Fibroblast of upper back skin (primary cell): ENCODE measurements around the gene GRIK4.

Experiments
- DNase-seq: peaks from one replicate; pipeline ENCODE4 v3.0.0-alpha.2; 2013

Gene GRIK4

DNA sequence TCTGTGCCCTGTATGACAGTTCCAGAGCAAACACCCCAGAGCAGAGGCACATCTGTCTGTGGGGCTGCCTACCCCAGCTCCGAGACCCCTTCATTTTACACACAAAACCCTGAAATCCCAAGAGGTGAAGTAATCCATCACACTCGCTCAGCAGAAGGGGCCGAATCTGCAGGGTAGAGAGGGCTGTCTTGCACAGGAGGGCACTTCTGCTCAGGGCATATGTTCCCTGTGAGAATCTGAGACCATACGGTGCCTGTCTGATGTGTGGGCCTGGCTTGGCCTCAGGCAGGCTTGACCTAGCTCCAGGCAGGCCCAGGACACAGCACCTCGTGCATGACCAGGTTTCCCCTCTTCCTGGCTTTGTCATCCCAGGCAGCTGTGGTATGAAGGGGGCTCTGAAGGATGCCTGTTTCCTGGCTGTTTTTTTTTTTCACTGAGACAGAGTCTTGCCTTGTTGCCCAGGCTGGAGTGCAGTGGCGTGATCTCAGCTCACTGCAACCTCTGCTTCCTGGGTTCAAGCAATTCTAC is 37.2 kb downstream of the GRIK4 start:
- no peak for DNase-seq

- DNase-seq = no peak
Observed at GRCh38 chr11:120549346-120549745, 37.8 kb downstream of the GRIK4 start.

DNA sequence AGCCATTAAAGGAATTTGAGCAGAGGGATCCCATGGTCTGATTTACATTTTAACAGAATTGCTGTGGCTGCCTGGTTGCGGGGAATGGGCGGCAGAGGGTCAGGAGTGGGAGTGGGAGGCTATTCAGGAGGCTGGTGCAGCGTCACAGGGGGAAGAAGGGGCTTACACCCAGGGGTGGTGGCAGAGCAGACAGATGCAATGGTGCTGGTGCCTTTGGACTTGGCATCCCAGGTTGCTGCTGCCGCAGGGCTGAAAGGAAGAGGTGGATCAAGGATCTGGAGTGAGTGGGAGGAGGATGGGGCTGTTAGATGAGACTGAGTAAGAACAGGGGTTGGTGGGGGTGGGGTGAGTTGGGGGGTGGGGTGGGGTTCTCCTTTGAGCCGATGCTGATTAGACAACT is 38.5 kb downstream of the GRIK4 start:
- DNase-seq = no peak

DNA sequence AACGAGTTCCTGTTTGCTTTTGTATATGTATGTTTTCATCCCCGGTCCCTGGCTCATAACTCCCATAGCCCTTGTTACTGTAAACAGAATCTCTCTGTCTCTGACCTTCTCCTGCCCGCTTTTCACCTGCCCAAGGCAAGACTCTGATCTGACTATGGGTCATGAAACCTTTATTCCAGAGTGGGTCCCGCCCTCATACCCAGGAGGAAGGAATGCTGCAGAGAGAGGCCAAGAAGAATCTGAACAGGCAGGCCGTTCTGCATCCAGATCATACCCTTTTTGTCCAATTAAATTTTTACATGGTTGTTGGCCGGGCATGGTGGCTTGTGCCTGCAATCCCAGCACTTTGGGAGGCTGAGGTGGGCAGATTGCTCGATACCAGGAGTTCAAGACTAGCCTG is 39.6 kb downstream of the GRIK4 start:
- DNase-seq = no peak

DNA sequence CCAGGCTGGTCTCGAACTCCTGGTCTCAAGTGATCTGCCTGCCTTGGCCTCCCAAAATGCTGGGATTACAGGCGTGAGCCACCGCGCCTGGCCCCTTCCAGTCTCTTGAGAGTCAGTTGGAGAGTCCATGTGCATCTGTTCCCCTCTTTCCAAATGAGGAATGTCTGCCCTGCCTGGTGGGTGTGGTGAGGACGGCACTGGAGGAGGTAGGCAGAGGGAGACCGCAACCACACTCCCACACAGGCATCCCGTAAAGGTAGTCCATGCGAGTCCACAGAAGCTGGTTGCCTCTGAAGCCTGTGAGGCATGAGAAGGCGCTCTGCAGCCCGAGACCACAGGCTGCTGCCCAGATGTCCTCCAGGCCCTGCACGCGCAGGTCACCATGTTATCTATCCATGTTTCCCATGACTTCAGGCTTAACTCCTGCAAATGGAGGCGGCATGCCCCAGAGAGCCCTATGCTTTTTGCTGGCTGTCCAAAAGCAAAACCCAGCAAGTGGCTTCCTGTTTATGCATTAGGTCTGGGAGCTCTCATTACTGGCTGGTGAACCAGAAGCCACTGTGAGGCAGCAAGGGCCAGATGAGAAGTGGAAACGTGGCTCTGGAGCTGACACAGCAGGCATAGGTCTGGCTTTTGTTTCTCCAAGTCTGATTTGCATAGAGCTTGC is 43.4 kb downstream of the GRIK4 start:
- peak; percentile 16 for DNase-seq

DNA sequence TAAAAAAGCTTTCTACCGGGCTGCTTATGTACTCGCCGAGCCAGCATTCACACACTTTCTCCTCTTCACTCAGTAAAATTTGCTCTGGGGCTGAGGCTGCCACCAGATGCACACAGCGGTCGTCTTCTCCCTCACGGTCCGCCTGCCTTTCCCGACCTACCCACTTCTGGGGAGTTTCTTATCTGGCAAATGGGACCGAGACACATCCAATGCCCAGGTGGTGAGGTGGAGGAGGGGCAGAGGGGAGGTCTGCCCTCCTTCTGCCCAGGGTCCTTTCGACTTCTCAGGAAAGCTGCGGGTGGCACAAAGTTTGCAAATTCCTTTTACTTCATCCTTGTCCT is 43.9 kb downstream of the GRIK4 start:
- DNase-seq = no peak

DNA sequence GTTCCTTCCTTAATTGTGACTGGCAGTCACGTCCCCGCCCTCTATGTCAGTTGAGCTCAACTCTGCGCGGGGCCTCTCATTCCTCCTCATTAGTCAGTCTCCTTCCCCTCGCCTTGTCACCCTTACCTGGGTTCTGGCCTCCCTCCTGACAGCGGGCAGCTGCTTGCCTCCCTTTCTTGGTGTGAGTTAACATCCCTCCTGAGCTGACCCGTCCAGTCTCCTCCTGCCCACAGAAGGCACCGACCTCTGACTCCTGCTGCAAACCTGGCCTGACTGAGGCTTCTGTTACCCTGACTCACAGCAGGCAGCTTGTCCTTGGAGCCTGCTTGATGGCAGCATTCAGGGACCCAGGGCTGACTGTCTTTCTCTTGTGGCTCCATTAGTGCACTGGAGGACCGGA is 45.2 kb downstream of the GRIK4 start:
- no peak for DNase-seq

- no peak for DNase-seq
Observed at GRCh38 chr11:120558744-120559431, 47.3 kb downstream of the GRIK4 start.

DNA sequence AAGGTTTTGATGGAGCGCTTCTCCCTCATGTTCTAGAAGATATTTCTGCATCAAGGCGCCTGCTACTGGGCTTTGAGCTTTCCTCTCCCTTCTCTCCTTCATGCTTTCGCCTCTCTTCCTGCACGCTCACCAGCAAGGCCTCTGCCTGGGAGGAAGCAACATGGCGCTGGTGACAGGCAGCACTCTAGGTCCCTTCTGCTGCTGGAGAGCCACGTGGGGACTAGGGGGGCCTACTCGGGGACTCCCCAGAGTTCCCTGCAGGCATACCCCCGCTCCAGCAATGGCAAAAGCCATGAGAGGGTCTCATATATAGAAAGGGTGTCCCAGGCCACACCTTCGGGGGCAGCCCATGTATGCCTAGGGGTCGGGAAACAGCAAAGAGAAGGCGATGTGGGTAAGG is 49.7 kb downstream of the GRIK4 start:
- no peak for DNase-seq

DNA sequence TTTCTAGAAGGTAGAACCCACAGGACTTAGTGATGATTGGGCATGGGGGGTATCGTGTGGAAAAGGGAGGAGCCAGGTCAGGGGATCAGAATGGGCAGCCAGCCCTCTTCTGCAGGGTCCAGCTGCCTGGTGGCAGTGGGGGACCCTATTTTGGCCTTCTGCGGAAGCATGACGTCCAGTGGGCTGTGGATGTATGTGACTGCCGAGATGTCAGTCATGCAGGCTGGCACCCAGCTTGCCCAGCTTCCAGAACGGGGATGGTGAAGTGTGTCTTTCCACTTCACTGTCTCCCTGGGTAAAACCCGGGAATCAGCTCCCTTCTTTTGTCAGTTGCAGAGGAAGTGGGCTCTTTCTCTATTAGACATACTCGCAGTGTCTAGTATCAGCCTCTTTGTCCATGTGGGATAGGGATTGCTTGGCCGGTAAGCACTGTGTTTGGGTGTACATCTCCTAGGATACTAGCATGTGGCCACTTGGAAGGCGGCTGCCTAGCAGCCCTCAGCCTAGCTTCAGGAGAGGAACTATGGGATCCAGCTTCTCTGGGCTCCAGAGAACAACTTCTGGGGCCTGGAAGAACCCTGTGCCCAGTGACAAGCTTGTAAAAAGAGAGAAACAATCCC is 51.4 kb downstream of the GRIK4 start:
- no peak for DNase-seq

- no peak for DNase-seq
Observed at GRCh38 chr11:120563703-120564572, 52.4 kb downstream of the GRIK4 start.

DNA sequence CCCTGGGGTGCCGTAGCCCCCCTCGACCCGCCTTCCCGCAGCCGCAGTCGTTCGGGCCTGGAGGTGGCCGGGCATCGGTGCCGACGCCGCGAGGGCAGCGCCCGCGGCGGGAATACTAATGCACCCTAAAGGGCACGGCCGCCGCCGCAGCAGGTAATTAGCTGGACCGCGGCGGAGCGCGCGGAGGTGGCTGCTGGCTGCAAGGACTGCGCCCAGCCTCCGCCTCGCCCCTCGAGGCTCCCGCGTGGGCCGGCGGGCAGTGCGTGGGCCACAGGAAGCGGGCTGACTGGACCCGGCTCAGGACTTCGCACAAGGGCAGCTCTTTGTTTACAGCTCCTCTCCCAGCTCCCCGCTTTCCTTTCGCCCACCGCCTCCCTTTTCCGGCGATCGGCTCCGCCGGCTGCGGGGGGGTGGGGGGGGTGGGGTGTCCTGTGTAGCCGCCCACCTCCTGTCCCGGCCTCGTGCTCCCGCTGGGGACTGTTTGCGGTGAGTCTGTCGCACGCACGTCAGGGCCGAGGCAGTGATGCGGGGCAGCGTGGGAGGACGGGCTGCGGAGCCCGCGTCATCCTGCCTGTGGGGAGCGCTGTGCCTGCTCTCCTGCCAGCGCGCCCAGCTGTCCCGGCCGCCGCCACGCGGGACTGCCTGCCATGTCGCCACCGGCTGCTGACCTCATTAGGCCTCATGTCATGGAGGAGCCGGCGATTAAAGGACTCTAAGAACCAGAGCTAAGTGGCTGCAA is 53.2 kb downstream of the GRIK4 start:
- DNase-seq = no peak

DNA sequence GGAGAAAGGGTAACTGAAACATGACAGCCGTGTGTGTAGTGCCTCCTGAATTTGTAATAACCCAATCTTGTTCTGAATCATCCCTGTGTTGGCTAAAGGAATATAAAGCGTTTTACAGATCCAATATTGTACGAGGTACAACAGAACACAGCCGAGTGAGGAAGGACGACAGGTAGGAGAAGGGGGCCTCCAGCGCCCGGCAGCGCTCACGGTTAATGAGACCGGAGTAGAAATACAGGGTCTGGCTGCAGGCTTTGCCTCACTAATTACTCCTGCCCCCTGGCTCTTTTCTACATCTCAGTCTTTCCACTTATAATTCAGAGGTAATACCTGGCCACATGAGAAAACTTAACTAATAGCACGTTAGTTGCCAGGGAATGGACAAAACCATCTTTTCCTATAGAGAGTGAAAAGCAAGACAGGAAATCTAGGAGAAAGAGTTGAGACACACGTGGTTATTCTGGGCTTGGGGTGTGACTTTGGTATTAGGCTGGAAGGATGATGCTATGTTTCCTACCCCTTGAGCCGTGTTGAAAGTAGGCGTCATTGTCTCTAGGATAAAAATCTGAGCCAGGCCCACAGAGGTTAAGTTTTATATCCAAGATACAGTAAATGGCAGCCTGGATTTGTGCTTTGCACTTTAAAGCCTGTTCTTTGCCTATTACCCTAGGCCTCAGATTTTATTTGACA is 54.1 kb downstream of the GRIK4 start:
- no peak for DNase-seq

DNA sequence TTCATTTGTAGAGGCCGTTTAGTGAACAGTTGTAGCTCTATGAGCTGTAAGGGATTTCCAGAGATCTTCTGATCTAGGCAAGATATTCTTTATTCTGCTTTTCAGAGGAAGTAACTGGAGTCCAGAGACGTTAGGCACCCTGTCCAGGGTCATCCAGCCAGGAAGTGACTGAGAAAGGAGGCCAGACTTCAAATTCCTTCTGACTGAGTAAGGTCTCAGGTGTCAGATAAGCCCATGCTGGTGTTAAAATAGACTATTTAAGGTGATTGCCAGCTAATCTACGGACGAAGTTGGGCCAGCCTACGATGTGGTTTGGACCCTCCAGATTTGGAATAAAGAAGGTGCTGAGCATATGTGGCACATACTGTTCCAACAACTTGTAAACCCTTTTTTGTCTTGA is 54.6 kb downstream of the GRIK4 start:
- DNase-seq = no peak

DNA sequence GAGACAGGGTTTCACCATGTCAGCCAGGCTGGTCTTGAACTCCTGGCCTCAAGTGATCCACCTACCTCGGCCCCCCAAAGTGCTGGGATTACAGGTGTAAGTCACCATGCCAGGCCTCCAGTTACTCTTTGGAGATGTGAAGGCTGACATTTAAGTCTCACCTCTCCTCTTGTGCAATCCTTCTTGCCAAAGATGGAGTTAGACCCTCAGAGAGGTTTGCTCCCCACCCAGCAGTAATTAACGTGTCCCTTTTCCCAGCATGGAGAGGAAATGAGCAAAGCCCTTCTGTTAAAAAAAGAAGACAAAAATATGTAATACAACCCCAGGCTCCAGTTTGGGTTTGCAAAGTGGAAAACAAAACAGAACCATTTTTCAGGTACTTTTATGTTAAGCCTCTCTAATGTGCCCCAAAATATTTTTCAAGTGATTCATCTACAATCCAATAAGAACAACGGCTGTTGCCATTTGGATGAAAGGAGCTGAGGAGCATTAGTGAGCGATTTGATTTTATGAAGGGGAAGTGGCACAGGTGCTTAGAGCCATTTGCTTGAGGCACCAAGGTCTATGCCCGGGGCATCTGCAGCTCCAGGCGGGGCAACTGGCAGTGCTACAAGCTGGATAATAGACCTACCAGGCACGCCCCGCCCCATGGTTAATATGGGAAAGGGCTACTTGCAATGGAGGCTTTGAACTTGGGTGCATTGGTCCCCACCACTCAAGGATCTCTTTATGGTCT is 57.2 kb downstream of the GRIK4 start:
- no peak for DNase-seq

DNA sequence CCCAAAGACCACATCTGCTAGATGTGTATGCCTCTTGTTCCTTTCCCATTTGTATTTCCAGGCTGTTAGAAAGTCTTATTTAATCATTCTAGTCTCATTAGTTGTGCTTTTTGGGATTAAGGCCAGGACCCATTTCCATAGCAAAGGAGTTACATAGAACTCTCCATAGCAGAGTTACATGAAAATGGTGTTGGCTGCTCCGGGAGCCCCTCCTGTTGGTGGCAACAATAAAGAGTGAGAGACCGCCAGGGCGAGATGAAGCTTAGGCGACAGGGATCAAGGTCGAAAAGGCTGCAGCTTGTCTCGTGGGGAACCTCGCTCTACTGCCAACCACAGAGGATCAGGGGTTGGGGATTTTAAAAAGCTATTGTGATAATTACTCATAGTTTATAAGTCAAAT is 58.3 kb downstream of the GRIK4 start:
- DNase-seq = no peak

- no peak for DNase-seq
Observed at GRCh38 chr11:120571476-120571875, 59.9 kb downstream of the GRIK4 start.

- DNase-seq = no peak
Observed at GRCh38 chr11:120573756-120574354, 62.3 kb downstream of the GRIK4 start.

- no peak for DNase-seq
Observed at GRCh38 chr11:120574876-120575275, 63.3 kb downstream of the GRIK4 start.

GRCh38 chr11:120575461-120575860 is 63.9 kb downstream of the GRIK4 start:
- no peak for DNase-seq

GRCh38 chr11:120576606-120577005 is 65.1 kb downstream of the GRIK4 start:
- DNase-seq = no peak
